Measurements from ENCODE around the gene TMEM164. TPM values are rescaled to one million over a fixed set of nuclear protein-coding genes. Genes with fewer than 3 reads are reported as not detected.

TMEM164 gene
- total and polyA plus RNA-seq, 10 of the 15 experiments (the other 5 are each of a cell fraction or from before 2014, with no cell fraction given): 0.61 to 18.3 (median 7.0) TPM

- ChIA-PET CTCF (no interaction called here), RAD21 (ENCODE audit: unreplicated experiment) (no interaction called here), SMC1A (ENCODE audit: uncharacterized antibody, unreplicated experiment) (no interaction called here), POLR2A (no interaction called here)
- no peak overlapping the region for H3K4me2 ChIP-seq (ENCODE audit: control insufficient read depth, insufficient read depth)
- in situ Hi-C loops (cut with MboI): no loop called here
- no peaks in the 10 kb centered on the region for H3K36me3 ChIP-seq (ENCODE audit: control insufficient read depth in 2 of 2, insufficient read depth in 2 of 2, low read length in 1 of 2)
- H3K27me3 ChIP-seq (replicated peaks in 1 of 2; ENCODE audit: control insufficient read depth in 2 of 2, insufficient read depth in 2 of 2, low read length in 1 of 2): no peaks in the 10 kb centered on the region
- H3K27ac ChIP-seq (ENCODE audit: control insufficient read depth, insufficient read depth): no peak overlapping the region
- intact Hi-C loops (cut with micrococcal nuclease; ENCODE audit: unreplicated experiment): no loop called here
- WGBS (ENCODE audit: insufficient coverage, insufficient replicate concordance, low lambda C conversion rate, missing lambda C conversion rate): 52% methylated on average over 3 of the region's 3 CpGs
- no peaks in the 10 kb centered on the region for H3K79me2 ChIP-seq (ENCODE audit: control insufficient read depth, insufficient read depth, low read length)
- H3K9me3 ChIP-seq (replicated peaks; ENCODE audit: control insufficient read depth, insufficient read depth, low read length): no peaks in the 10 kb centered on the region
- FAIRE-seq (no peak), DNase-seq (ENCODE audit: low read depth, low spot score) (no peak), ATAC-seq (no peak)
- no peak overlapping the region for H2AFZ ChIP-seq (ENCODE audit: control insufficient read depth, low read depth, low read length)
- H4K20me1 ChIP-seq (ENCODE audit: control insufficient read depth, insufficient read depth): no peaks in the 10 kb centered on the region
- no peaks in the 10 kb centered on the region for H3K4me1 ChIP-seq (ENCODE audit: control insufficient read depth, insufficient read depth, low read length)
- TF ChIP-seq YBX1 (IDR thresholded peaks at IDR 0.05) (no peak), NFYA (IDR thresholded peaks at IDR 0.05; ENCODE audit: borderline replicate concordance, low read depth, low read length) (no peak), EZH2 (IDR thresholded peaks at IDR 0.05; ENCODE audit: borderline replicate concordance, control insufficient read depth, low read depth, low read length) (no peak), KDM1A (IDR thresholded peaks at IDR 0.05; ENCODE audit: borderline replicate concordance) (no peak)
- H3K4me3 ChIP-seq: no peak overlapping the region
- no peak overlapping the region for H3K9ac ChIP-seq (ENCODE audit: control insufficient read depth, insufficient read depth, low read length)
- BruUV-seq (replicated peaks): no TSS peak
These were observed 222.2 kb downstream of the TMEM164 start for GRCh38 chrX:110224926-110225617.

DNA sequence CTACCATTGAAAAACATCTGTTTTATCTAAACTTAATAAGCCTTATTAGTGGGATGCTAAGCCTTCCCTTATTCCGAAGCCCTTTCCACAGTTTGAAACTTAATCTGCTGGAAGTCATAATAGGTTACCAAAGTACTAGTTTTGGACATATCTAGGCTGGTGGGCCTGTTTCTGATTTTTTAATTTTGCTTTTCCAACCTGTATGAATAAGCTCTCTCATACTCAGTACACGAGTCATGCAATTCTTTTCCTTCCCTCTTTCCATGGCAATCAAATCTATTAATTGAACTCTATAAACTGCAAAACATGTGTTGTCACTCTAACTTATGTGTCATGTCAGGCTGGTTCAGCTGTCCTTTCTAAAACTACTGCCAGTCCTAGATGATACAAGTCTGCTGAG, 224.0 kb downstream of the TMEM164 start:
- BruUV-seq (replicated peaks): no TSS peak
- no peak for TF ChIP-seq ZZZ3 (IDR thresholded peaks at IDR 0.05; ENCODE audit: control insufficient read depth, insufficient read length, low read depth)
- no peak for TF ChIP-seq PAX5 (IDR thresholded peaks at IDR 0.05; ENCODE audit: borderline replicate concordance, low read depth, low read length)
- no peak for TF ChIP-seq NR2C2 (IDR thresholded peaks at IDR 0.05; ENCODE audit: borderline replicate concordance, control insufficient read depth, insufficient read length, low read depth)
- no peak for TF ChIP-seq CEBPZ (IDR thresholded peaks at IDR 0.05; ENCODE audit: low read depth, low read length)
- TF ChIP-seq, protein P1, sequence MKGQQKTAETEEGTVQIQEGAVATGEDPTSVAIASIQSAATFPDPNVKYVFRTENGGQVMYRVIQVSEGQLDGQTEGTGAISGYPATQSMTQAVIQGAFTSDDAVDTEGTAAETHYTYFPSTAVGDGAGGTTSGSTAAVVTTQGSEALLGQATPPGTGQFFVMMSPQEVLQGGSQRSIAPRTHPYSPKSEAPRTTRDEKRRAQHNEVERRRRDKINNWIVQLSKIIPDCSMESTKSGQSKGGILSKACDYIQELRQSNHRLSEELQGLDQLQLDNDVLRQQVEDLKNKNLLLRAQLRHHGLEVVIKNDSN (IDR thresholded peaks at IDR 0.05; ENCODE audit: borderline replicate concordance, extremely low read length, insufficient read depth, low read depth, low read length): no peak
- TF ChIP-seq RAD51 (IDR thresholded peaks at IDR 0.05): no peak
- no peak for TF ChIP-seq SMAD5 (IDR thresholded peaks at IDR 0.05; ENCODE audit: low read depth)
- CTCF ChIA-PET: no interaction called here
- Histone ChIP-seq H2AFZ (ENCODE audit: control insufficient read depth, low read depth, low read length) (no peak overlapping the region), H4K20me1 (ENCODE audit: control insufficient read depth, insufficient read depth) (no peaks in the 10 kb centered on the region), H3K79me2 (ENCODE audit: control insufficient read depth, insufficient read depth, low read length) (no peaks in the 10 kb centered on the region), H3K4me2 (ENCODE audit: control insufficient read depth, insufficient read depth) (no peak overlapping the region), H3K36me3 (ENCODE audit: control insufficient read depth in 2 of 2, insufficient read depth in 2 of 2, low read length in 1 of 2) (no peaks in the 10 kb centered on the region), H3K9me3 (replicated peaks; ENCODE audit: control insufficient read depth, insufficient read depth, low read length) (no peaks in the 10 kb centered on the region), H3K27me3 (replicated peaks in 1 of 2; ENCODE audit: control insufficient read depth in 2 of 2, insufficient read depth in 2 of 2, low read length in 1 of 2) (no peaks in the 10 kb centered on the region), H3K4me3 (no peak overlapping the region), H3K9ac (ENCODE audit: control insufficient read depth, insufficient read depth, low read length) (no peak overlapping the region), H3K27ac (ENCODE audit: control insufficient read depth, insufficient read depth) (no peak overlapping the region), H3K4me1 (ENCODE audit: control insufficient read depth, insufficient read depth, low read length) (no peaks in the 10 kb centered on the region)
- in situ Hi-C loops (cut with MboI) (no loop called here), intact Hi-C loops (cut with micrococcal nuclease; ENCODE audit: unreplicated experiment) (no loop called here)
- RAD21 ChIA-PET (ENCODE audit: unreplicated experiment): no interaction called here
- DNase-seq (ENCODE audit: low read depth, low spot score) (no peak), FAIRE-seq (no peak), ATAC-seq (no peak)
- WGBS (ENCODE audit: insufficient coverage, insufficient replicate concordance, low lambda C conversion rate, missing lambda C conversion rate): 66% methylated on average over 2 of the region's 2 CpGs
- SMC1A ChIA-PET (ENCODE audit: uncharacterized antibody, unreplicated experiment): no interaction called here
- POLR2A ChIA-PET: no interaction called here

Measured in GM12878 (cell line).